GM12891 (cell line): ENCODE results near the gene KCND2.

ENCODE experiments used
- POLR2A ChIP-seq: IDR thresholded peaks from 2 replicates; pipeline ENCODE4 v1.6.1; 2011; ENCODE audit warnings: low read depth, low read length, control low read depth
- POLR2AphosphoS5 ChIP-seq: IDR thresholded peaks from 2 replicates; pipeline ENCODE4 v1.6.1; 2011; ENCODE audit warnings: low read depth, low read length, control low read depth
- POU2F2 ChIP-seq: IDR thresholded peaks from 2 replicates; pipeline ENCODE4 v1.6.1; 2011; ENCODE audit warnings: low read depth, mild to moderate bottlenecking, control low read depth, low read length, moderate library complexity
- SPI1 ChIP-seq: IDR thresholded peaks from 2 replicates; pipeline ENCODE4 v1.6.1; 2011; ENCODE audit warnings: low read depth, low read length, control low read depth
- TAF1 ChIP-seq: IDR thresholded peaks from 2 replicates; pipeline ENCODE4 v1.6.1; 2011; ENCODE audit warnings: low read depth, low read length, control low read depth

DNA sequence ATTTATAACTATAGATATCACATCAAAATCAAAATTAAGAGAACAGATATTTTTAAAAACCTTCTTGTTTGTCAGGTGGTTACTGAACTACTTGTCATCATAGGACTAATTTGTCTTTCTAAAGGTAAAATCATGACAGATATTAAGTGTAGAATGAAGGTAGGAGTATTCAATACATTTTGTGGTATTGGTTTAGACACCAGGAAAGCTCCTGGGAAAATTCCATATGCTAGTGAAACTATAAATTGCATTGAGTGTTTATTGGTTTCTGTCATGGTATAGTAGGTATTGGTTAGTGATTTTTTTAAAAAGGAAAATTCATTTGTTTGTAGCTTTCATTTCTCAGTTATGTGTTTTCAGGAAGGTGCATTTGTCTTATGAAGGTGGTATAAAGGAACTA lies 132.7 kb downstream of the KCND2 start:
- TF ChIP-seq POLR2A, result no peak
- no peak for TF ChIP-seq POLR2AphosphoS5
- TF ChIP-seq TAF1, result no peak
- TF ChIP-seq SPI1, result no peak
- TF ChIP-seq POU2F2, result no peak
